IPS-18c (cell line): ENCODE results near the gene ZNF217.
"Not testable (repeated sequence)": the region's sequence is repeated elsewhere in the genome, so short reads cannot be mapped to it uniquely, and the experiment has no call there.

Experiments
- H3K4me3 ChIP-seq: 2 replicates; pipeline ENCODE4 v1.7.0; 2013; ENCODE audit warnings: low read depth, mild to moderate bottlenecking, low read length, moderate library complexity; ENCODE audit not compliant: insufficient read depth
- H3K9me3 ChIP-seq: one replicate; pipeline ENCODE4 v1.6.1; 2013; ENCODE audit warnings: mild to moderate bottlenecking, low read length, moderate library complexity; ENCODE audit not compliant: control insufficient read depth, insufficient read depth

Gene ZNF217

DNA sequence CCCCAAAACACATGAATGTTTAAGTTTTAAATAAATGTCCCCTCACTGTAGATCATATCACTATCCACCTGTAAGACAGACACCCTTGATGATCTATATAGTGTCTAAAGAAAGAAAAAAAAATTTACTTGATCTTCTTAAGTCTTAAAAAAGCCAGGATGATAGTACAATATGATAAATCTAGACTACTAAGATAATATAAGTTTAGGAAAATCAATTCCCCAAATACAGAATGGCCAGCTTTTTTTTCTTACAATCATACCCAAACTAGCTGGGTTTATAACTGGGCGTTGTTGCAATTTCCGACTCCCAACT, 14.4 kb downstream of the ZNF217 start:
- Histone ChIP-seq H3K9me3 (no peaks in the 10 kb centered on the region), H3K4me3 (no peak overlapping the region)

- Histone ChIP-seq H3K4me3 (no peak overlapping the region), H3K9me3 (no peaks in the 10 kb centered on the region)
Measured at GRCh38 chr20:53578492-53579222, 15.0 kb downstream of the ZNF217 start.

- Histone ChIP-seq H3K9me3 (no peaks in the 10 kb centered on the region), H3K4me3 (no peak overlapping the region)
Measured at GRCh38 chr20:53576586-53577318, 16.9 kb downstream of the ZNF217 start.

DNA sequence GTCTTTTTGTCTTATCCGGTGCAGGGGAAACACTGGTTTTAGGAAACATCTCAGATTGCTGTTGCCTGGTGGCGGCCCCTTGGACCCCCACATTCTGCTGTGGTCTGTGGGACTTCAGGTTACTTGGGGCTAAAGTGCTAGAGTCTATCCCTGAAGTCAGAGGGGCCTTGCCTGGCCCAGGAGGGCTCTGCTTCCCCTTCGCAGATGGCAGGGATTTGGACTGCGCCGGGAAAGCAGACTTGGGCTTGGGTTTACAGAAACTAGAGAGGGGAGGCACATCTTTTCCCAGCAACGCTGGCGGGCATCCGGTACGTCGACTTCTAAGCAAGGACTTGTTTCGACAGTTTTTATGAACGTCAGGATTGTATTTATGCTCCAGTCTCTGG, 17.5 kb downstream of the ZNF217 start:
- no peak overlapping the region for H3K4me3 ChIP-seq
- no peaks in the 10 kb centered on the region for H3K9me3 ChIP-seq

- Histone ChIP-seq H3K4me3 (no peak overlapping the region), H3K9me3 (no peaks in the 10 kb centered on the region)
Measured at GRCh38 chr20:53575481-53576194, 18.0 kb downstream of the ZNF217 start.

GRCh38 chr20:53574819-53575218, 18.8 kb downstream of the ZNF217 start:
- Histone ChIP-seq H3K4me3 (no peak overlapping the region), H3K9me3 (no peaks in the 10 kb centered on the region)

GRCh38 chr20:53574259-53574789, 19.3 kb downstream of the ZNF217 start:
- no peaks in the 10 kb centered on the region for H3K9me3 ChIP-seq
- H3K4me3 ChIP-seq = no peak overlapping the region

DNA sequence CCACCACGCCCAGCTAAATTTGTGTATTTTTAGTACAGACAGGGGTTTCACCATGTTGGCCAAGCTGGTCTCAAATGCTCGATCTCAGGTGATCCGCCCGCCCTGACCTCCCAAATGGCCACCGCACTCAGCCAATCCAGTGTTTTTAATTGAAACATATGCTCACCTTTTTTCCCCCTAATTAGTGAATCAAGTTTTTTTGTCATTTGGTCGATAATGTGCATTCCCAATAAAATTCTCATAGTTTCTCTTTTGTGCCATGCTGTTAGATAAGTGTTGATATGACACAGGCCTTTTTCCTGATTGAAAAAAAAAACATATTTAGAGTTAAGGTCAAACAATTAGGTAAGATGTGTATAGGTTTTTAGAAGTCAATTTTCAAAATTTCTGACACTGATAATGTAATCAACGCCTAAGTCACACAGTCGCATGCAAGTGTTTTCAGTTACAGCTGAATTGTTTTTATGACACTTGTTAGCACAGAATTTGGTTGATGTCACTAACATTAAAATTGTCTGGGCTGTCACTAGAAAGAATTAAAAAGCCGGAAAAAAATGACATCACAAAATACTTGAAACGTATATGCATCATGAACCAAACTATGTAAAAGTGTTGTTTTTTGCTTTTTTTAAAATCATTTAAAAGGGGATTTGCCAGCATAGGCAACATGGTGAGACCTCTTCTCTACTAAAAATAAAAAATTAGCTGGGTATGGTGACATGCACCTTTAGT, 21.9 kb downstream of the ZNF217 start:
- H3K9me3 ChIP-seq = no peaks in the 10 kb centered on the region
- no peak overlapping the region for H3K4me3 ChIP-seq

- Histone ChIP-seq H3K4me3 (no peak overlapping the region), H3K9me3 (no peaks in the 10 kb centered on the region)
Measured at GRCh38 chr20:53570446-53571276, 23.0 kb downstream of the ZNF217 start.

DNA sequence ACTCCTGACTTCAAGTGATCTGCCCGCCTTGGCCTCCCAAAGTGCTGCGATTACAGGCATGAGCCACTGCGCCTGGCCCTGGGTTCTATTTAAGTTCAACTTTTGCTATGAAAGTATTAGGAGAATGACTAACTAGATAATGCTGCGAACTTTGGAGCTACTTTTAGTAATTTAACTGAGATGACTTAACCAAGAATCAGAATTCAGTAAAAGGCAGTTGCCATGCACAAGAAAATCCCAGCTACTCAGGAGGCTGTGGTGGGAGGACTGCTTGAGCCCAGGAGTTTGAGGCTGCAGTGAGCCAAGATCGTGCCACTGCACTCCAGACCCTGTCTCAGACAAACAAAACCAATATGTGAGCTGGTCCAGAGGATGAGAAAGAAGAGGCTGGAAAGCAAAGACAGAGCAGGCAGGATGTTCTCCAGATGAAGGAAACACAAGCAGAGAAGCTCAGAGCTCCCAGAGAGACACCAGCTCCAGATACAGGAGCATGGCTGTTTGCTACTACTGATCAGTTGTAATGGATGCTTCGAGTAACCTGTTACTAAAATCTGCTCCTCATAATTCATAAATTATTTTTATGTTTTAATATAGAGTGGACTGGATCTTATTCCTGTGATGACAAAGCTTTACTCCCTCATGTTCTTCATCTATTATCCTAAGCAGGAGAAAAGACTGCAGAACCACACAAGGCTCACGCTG, 23.9 kb downstream of the ZNF217 start:
- H3K4me3 ChIP-seq = no peak overlapping the region

GRCh38 chr20:53569005-53569404, 24.6 kb downstream of the ZNF217 start:
- H3K9me3 ChIP-seq = no peaks in the 10 kb centered on the region

More for the DNA sequence above, 23.9 kb downstream of the ZNF217 start:
- no peaks in the 10 kb centered on the region for H3K9me3 ChIP-seq

GRCh38 chr20:53568351-53568750, 25.3 kb downstream of the ZNF217 start:
- no peak overlapping the region for H3K4me3 ChIP-seq
- no peaks in the 10 kb centered on the region for H3K9me3 ChIP-seq

More at GRCh38 chr20:53569005-53569404, 24.6 kb downstream of the ZNF217 start:
- no peak overlapping the region for H3K4me3 ChIP-seq

DNA sequence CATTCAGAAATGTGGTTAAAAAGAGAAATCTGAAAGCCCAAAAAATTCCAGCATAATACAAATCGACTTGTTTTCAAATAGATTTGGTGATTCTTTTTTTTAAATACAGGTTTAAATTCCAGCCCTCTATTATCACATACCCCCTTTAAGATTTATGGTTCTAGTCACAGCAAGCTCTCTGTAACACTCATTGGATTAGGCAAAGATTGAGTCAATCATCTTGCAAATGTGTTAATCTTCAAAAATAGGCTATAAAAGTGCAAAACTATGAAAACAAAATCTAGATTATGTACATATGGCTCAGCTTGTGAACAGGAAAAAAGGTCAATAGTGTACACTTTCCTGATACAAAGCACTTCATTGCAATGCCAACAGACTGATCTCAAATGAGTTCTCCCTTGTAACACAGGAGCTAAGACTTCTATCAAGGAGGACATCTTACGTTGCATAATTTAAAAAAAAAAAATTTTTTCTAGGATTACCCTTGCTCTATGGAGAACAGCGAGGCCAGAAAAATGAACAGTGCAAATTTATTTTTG, 26.2 kb downstream of the ZNF217 start:
- Histone ChIP-seq H3K9me3 (no peaks in the 10 kb centered on the region), H3K4me3 (no peak overlapping the region)

DNA sequence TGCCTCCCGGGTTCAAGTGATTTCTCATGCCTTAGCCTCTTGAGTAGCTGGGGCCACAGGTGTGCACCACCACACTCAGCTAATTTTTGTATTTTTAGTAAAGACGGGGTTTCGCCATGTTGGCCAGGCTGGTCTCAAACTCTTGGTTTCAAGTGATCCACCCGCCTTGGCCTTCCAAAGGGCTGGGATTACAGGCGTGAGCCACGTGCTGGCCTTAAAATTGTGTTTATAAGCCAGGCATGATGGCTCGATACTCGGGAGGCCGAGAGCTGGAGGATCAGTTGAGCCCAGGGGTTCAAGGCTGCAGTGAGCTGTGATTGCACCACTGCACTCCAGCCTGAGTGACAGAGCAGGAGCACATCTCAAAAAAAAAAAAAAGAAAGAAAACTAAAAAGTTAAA, 27.0 kb downstream of the ZNF217 start:
- not testable (repeated sequence) for H3K9me3 ChIP-seq, H3K4me3 ChIP-seq

DNA sequence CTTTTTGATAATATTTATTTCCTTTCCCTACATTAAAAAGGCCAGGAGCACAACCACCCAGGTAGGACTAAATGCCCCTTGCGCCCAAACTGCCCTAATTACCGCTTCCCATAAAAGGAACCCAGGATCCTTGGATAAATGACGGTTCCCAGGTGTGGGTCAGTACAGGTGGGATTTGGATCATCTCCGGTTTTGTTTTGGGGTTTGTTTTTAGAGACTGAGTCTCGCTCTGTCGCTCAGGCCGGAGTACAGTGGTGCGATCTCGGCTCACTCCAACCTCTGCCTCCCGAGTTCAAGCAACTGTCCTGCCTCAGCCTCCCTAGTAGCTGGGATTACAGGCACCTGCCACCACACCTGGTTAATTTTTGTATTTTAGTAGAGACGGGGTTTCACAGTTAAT, 28.4 kb downstream of the ZNF217 start:
- Histone ChIP-seq H3K9me3 (no peaks in the 10 kb centered on the region), H3K4me3 (no peak overlapping the region)
